Skeletal muscle satellite cell (primary cell): ENCODE results near the gene MAGI2.

ENCODE experiments used
- H3K27me3 ChIP-seq: 2 replicates; pipeline ENCODE4 v1.7.0; 2013; ENCODE audit warnings: low read length; ENCODE audit not compliant: control insufficient read depth, insufficient read depth
- H3K36me3 ChIP-seq: 2 replicates; pipeline ENCODE4 v1.7.0; 2013; ENCODE audit warnings: mild to moderate bottlenecking, control low read depth, low read length; ENCODE audit not compliant: insufficient read depth
- H3K4me1 ChIP-seq: 2 replicates; pipeline ENCODE4 v1.7.0; 2013; ENCODE audit warnings: low read length; ENCODE audit not compliant: control insufficient read depth, insufficient read depth
- H3K4me2 ChIP-seq: 2 replicates; pipeline ENCODE4 v1.7.0; 2013; ENCODE audit warnings: mild to moderate bottlenecking, low read length
- H3K4me3 ChIP-seq: 2 replicates; pipeline ENCODE4 v1.7.0; 2013; ENCODE audit warnings: low read length
- H3K9ac ChIP-seq: 2 replicates; pipeline ENCODE4 v1.7.0; 2013; ENCODE audit warnings: mild to moderate bottlenecking, low read depth, low read length, moderate library complexity
- H3K9me3 ChIP-seq: replicated peaks from 2 replicates; pipeline ENCODE4 v1.7.0; 2013; ENCODE audit warnings: mild to moderate bottlenecking, control low read depth, low read length

The MAGI2 gene

GRCh38 chr7:78677391-78677790 is 776.1 kb downstream of the MAGI2 start:
- H3K4me1 ChIP-seq: no peaks in the 10 kb centered on the region

GRCh38 chr7:78675511-78675910 is 778.0 kb downstream of the MAGI2 start:
- Histone ChIP-seq H3K9me3 (no peaks in the 10 kb centered on the region), H3K36me3 (no peaks in the 10 kb centered on the region), H3K4me1 (no peaks in the 10 kb centered on the region), H3K9ac (no peak overlapping the region), H3K4me2 (no peak overlapping the region), H3K27me3 (no peaks in the 10 kb centered on the region), H3K4me3 (no peak overlapping the region)

More at GRCh38 chr7:78677391-78677790, 776.1 kb downstream of the MAGI2 start:
- Histone ChIP-seq H3K4me3 (no peak overlapping the region), H3K4me2 (no peak overlapping the region), H3K9ac (no peak overlapping the region), H3K27me3 (no peaks in the 10 kb centered on the region), H3K9me3 (no peaks in the 10 kb centered on the region), H3K36me3 (no peaks in the 10 kb centered on the region)

GRCh38 chr7:78673272-78673671 is 780.2 kb downstream of the MAGI2 start:
- Histone ChIP-seq H3K4me1 (no peaks in the 10 kb centered on the region), H3K4me2 (no peak overlapping the region), H3K9me3 (no peaks in the 10 kb centered on the region), H3K27me3 (no peaks in the 10 kb centered on the region), H3K9ac (no peak overlapping the region), H3K36me3 (no peaks in the 10 kb centered on the region), H3K4me3 (no peak overlapping the region)

GRCh38 chr7:78662939-78663338 is 790.5 kb downstream of the MAGI2 start:
- Histone ChIP-seq H3K4me3 (no peak overlapping the region), H3K4me2 (no peak overlapping the region), H3K9me3 (no peaks in the 10 kb centered on the region)

GRCh38 chr7:78649976-78650375 is 803.5 kb downstream of the MAGI2 start:
- no peak overlapping the region for H3K4me3 ChIP-seq
- H3K36me3 ChIP-seq: no peaks in the 10 kb centered on the region
- H3K9ac ChIP-seq: no peak overlapping the region
- no peak overlapping the region for H3K4me2 ChIP-seq
- H3K4me1 ChIP-seq: no peaks in the 10 kb centered on the region
- no peaks in the 10 kb centered on the region for H3K9me3 ChIP-seq
- H3K27me3 ChIP-seq: no peaks in the 10 kb centered on the region

More at GRCh38 chr7:78662939-78663338, 790.5 kb downstream of the MAGI2 start:
- Histone ChIP-seq H3K9ac (no peak overlapping the region), H3K27me3 (no peaks in the 10 kb centered on the region), H3K36me3 (no peaks in the 10 kb centered on the region), H3K4me1 (no peaks in the 10 kb centered on the region)

- no peaks in the 10 kb centered on the region for H3K36me3 ChIP-seq
- H3K4me2 ChIP-seq: no peak overlapping the region
- H3K9ac ChIP-seq: no peak overlapping the region
- H3K4me1 ChIP-seq: no peaks in the 10 kb centered on the region
- H3K9me3 ChIP-seq: no peaks in the 10 kb centered on the region
- no peak overlapping the region for H3K4me3 ChIP-seq
- H3K27me3 ChIP-seq: no peaks in the 10 kb centered on the region
Measured at GRCh38 chr7:78649236-78649635, 804.2 kb downstream of the MAGI2 start.

GRCh38 chr7:78642751-78643150 is 810.7 kb downstream of the MAGI2 start:
- Histone ChIP-seq H3K4me1 (no peaks in the 10 kb centered on the region), H3K9ac (no peak overlapping the region), H3K4me3 (no peak overlapping the region), H3K4me2 (no peak overlapping the region), H3K36me3 (no peaks in the 10 kb centered on the region), H3K27me3 (no peaks in the 10 kb centered on the region), H3K9me3 (no peaks in the 10 kb centered on the region)

GRCh38 chr7:78638364-78638763 is 815.1 kb downstream of the MAGI2 start:
- no peak overlapping the region for H3K4me3 ChIP-seq
- no peak overlapping the region for H3K4me2 ChIP-seq
- H3K36me3 ChIP-seq: no peaks in the 10 kb centered on the region
- no peaks in the 10 kb centered on the region for H3K9me3 ChIP-seq
- H3K27me3 ChIP-seq: no peaks in the 10 kb centered on the region
- H3K4me1 ChIP-seq: peaks cover 4% of the 10 kb centered on the region
- H3K9ac ChIP-seq: no peak overlapping the region

- Histone ChIP-seq H3K4me1 (peaks cover 4% of the 10 kb centered on the region), H3K4me3 (no peak overlapping the region), H3K4me2 (no peak overlapping the region), H3K9ac (no peak overlapping the region), H3K36me3 (no peaks in the 10 kb centered on the region), H3K27me3 (no peaks in the 10 kb centered on the region), H3K9me3 (no peaks in the 10 kb centered on the region)
Measured at GRCh38 chr7:78636727-78637126, 816.7 kb downstream of the MAGI2 start.

GRCh38 chr7:78635026-78635793 is 818.3 kb downstream of the MAGI2 start:
- no peak overlapping the region for H3K4me3 ChIP-seq
- H3K36me3 ChIP-seq: no peaks in the 10 kb centered on the region
- H3K4me1 ChIP-seq: peaks cover 4% of the 10 kb centered on the region
- no peak overlapping the region for H3K4me2 ChIP-seq
- no peaks in the 10 kb centered on the region for H3K9me3 ChIP-seq
- no peaks in the 10 kb centered on the region for H3K27me3 ChIP-seq
- H3K9ac ChIP-seq: no peak overlapping the region

- Histone ChIP-seq H3K36me3 (no peaks in the 10 kb centered on the region), H3K9ac (no peak overlapping the region), H3K9me3 (no peaks in the 10 kb centered on the region), H3K27me3 (no peaks in the 10 kb centered on the region), H3K4me1 (peaks cover 4% of the 10 kb centered on the region), H3K4me2 (no peak overlapping the region), H3K4me3 (no peak overlapping the region)
Measured at GRCh38 chr7:78634093-78634492, 819.4 kb downstream of the MAGI2 start.

- Histone ChIP-seq H3K4me2 (no peak overlapping the region), H3K4me3 (no peak overlapping the region), H3K36me3 (no peaks in the 10 kb centered on the region), H3K9ac (no peak overlapping the region), H3K27me3 (no peaks in the 10 kb centered on the region), H3K9me3 (no peaks in the 10 kb centered on the region), H3K4me1 (no peaks in the 10 kb centered on the region)
Measured at GRCh38 chr7:78620920-78621319, 832.5 kb downstream of the MAGI2 start.
